ENCODE measurements around the gene DHX32. TPM values are rescaled to one million over a fixed set of nuclear protein-coding genes. Genes with fewer than 3 reads are reported as not detected.
A peak's percentile ranks its signal among the peaks of the same experiment; 100 is the strongest.

DHX32 gene
- total RNA-seq, 1 donor from 2014 or later: 39.4 TPM

DNA sequence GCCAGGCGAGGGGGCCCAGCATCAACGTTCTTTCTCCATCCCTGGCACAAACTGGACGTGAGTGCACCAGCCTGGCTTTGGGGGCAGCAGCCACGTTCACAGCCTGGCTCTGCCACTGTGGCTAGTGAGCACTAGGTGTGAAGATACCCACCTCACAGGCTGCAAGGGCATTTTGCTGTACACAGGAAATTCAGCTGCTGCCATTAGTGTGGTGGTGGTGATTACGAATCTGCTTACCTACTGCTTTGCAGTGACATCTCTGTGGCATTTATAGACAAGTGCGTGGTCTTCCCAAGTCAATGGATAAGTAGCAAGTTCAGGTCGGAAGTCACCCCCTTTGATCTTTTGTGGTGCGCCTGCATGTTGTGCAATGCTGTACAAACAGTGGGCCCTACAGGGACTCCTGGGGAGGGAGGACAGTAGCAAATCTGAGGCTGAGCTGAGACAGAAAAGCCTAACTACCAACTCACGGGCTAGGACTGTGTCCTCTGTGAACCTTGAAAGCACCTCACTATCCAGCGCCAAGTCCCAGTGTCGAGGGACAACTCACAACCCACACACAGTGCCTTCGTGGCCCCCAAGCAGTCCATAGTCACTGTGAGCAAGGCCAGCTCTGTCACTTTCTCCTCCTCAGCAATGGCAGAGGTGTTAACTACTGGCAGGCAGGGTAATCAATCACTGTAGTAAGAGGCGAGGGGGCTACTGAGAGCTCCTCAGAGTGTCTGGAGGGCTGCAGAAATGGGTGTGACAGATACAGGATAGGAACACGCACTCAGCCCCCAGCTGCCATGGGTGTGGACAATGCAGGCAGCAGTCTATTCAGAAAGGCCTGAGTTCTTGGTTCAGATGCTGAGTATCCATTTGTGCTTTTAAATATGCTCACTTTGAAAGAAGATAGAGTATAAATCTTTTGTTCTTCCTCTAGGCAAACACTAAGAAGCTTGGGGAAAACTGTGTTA is 88.5 kb downstream of the DHX32 start:
- Histone ChIP-seq H3K27me3 (ENCODE audit: insufficient read depth, low read length) (no peaks in the 10 kb centered on the region), H2AFZ (ENCODE audit: low read depth, low read length) (no peak overlapping the region), H3K27ac (ENCODE audit: low read depth, low read length) (no peak overlapping the region), H3K9me3 (ENCODE audit: insufficient read depth, low read depth, low read length) (no peaks in the 10 kb centered on the region), H3K36me3 (ENCODE audit: insufficient read depth, low read length) (peaks cover 15% of the 10 kb centered on the region), H3K4me2 (ENCODE audit: low read length) (no peak overlapping the region), H3K4me1 (ENCODE audit: insufficient read depth, low read length) (no peaks in the 10 kb centered on the region), H3K9ac (ENCODE audit: low read length) (no peak overlapping the region), H3K4me3 (ENCODE audit: insufficient read depth, low read depth, low read length) (no peak overlapping the region), H3K79me2 (ENCODE audit: insufficient read depth, low read length) (no peaks in the 10 kb centered on the region), H4K20me1 (ENCODE audit: insufficient read depth, low read length) (no peaks in the 10 kb centered on the region)
- Mint-ChIP-seq H3K4me3 (ENCODE audit: unreplicated experiment) (no peak overlapping the region), H3K9me3 (ENCODE audit: unreplicated experiment) (no peaks in the 10 kb centered on the region), H3K27me3 (ENCODE audit: low read depth, unreplicated experiment) (no peaks in the 10 kb centered on the region), H3K36me3 (ENCODE audit: low read depth, unreplicated experiment) (peaks cover 19% of the 10 kb centered on the region), H3K27ac (ENCODE audit: unreplicated experiment) (no peak overlapping the region), H3K4me1 (ENCODE audit: low read depth, unreplicated experiment) (peaks cover 3% of the 10 kb centered on the region)
- TF ChIP-seq EZH2 (IDR thresholded peaks at IDR 0.05; ENCODE audit: insufficient read depth, low read length) (no peak), CTCF (IDR thresholded peaks at IDR 0.05; ENCODE audit: insufficient read depth, low read depth, low read length) (no peak)
- DNase-seq (ENCODE audit: low read depth) (no peak), FAIRE-seq (no peak)

- H3K9me3 ChIP-seq (ENCODE audit: insufficient read depth, low read depth, low read length): no peaks in the 10 kb centered on the region
- H3K9ac ChIP-seq (ENCODE audit: low read length): no peak overlapping the region
- no peak overlapping the region for H3K4me3 Mint-ChIP-seq (ENCODE audit: unreplicated experiment)
- peaks cover 3% of the 10 kb centered on the region for H3K36me3 ChIP-seq (ENCODE audit: insufficient read depth, low read length)
- H3K36me3 Mint-ChIP-seq (ENCODE audit: low read depth, unreplicated experiment): peaks cover 12% of the 10 kb centered on the region
- H3K4me1 ChIP-seq (ENCODE audit: insufficient read depth, low read length): no peaks in the 10 kb centered on the region
- H3K9me3 Mint-ChIP-seq (ENCODE audit: unreplicated experiment): no peaks in the 10 kb centered on the region
- H3K27me3 Mint-ChIP-seq (ENCODE audit: low read depth, unreplicated experiment): peaks cover 4% of the 10 kb centered on the region
- H3K4me1 Mint-ChIP-seq (ENCODE audit: low read depth, unreplicated experiment): peaks cover 9% of the 10 kb centered on the region
- no peak for TF ChIP-seq CTCF (IDR thresholded peaks at IDR 0.05; ENCODE audit: insufficient read depth, low read depth, low read length)
- TF ChIP-seq EZH2 (IDR thresholded peaks at IDR 0.05; ENCODE audit: insufficient read depth, low read length): no peak
- H3K27ac Mint-ChIP-seq (ENCODE audit: unreplicated experiment): no peak overlapping the region
- no peak for FAIRE-seq
- no peak overlapping the region for H2AFZ ChIP-seq (ENCODE audit: low read depth, low read length)
- no peaks in the 10 kb centered on the region for H4K20me1 ChIP-seq (ENCODE audit: insufficient read depth, low read length)
- no peak overlapping the region for H3K4me2 ChIP-seq (ENCODE audit: low read length)
- DNase-seq (ENCODE audit: low read depth): no peak
- no peak overlapping the region for H3K4me3 ChIP-seq (ENCODE audit: insufficient read depth, low read depth, low read length)
- H3K27ac ChIP-seq (ENCODE audit: low read depth, low read length): no peak overlapping the region
- no peaks in the 10 kb centered on the region for H3K27me3 ChIP-seq (ENCODE audit: insufficient read depth, low read length)
- no peaks in the 10 kb centered on the region for H3K79me2 ChIP-seq (ENCODE audit: insufficient read depth, low read length)
Observed at GRCh38 chr10:125788156-125789034, 92.7 kb downstream of the DHX32 start.

Small RNA genes within 50 kb of the gene (microRNA-seq; reads per million reads assigned to microRNA genes)
- gene MIR4484: 4.7 reads per million, percentile 19 among the genes with 10 or more reads in this experiment

Other genes with a start within 250 kb of the DHX32 start
- not detected in 2 replicates for gene TEX36, start 198.1 kb downstream of the DHX32 start, total RNA-seq
- 24.0 and 25.7 TPM in 2 replicates for gene EDRF1, start 161.6 kb downstream of the DHX32 start, total RNA-seq
- not detected in 2 replicates for gene MMP21, start 105.5 kb downstream of the DHX32 start, total RNA-seq
- 64.6 and 66.0 TPM in 2 replicates for gene UROS, start 58.0 kb downstream of the DHX32 start, total RNA-seq
- 65.9 and 68.1 TPM in 2 replicates for gene BCCIP, start 57.7 kb downstream of the DHX32 start, total RNA-seq
- 9.7 and 12.1 TPM in 2 replicates for gene FANK1, start 15.3 kb upstream of the DHX32 start, total RNA-seq